ENCODE data around the gene HPX.

The HPX gene

DNA sequence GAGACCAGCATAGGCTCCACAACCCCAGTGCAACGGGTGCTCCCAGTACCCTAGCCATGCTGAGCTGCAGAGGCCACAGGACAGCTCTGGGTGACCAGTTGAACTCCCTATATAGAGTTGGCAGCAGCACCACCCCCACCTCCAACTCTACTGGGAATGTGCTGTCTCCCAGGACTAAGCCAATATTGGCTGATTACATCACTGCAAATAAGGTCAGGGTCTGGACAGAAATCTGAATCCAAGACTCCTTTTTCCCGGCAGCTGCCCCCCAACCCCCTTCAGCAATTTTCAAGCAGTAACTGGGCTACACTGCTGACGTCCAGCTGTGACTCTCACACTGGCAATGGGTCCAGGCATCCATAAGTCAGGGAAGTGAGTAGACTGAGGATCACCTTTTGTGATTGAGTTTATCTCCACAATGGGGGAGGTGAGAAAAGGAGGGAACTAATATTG is at the start of gene HPX:
Gene HPX (minus strand): TSS at position 82 of the 453 bp plus-strand sequence. CDS start 24 bp downstream, at position 58.
- in situ Hi-C loops (cut with MboI; ENCODE audit: low sequenced_read_pairs): no loop called here

GRCh38 chr11:6489306-6489705 is 48.5 kb upstream of the HPX start:
- in situ Hi-C loops (cut with MboI; ENCODE audit: low sequenced_read_pairs): no loop called here

- in situ Hi-C loops (cut with MboI; ENCODE audit: low sequenced_read_pairs): no loop called here
Observed at GRCh38 chr11:6488821-6489220, 48.0 kb upstream of the HPX start.

GRCh38 chr11:6488342-6488741 is 47.6 kb upstream of the HPX start:
- in situ Hi-C loops (cut with MboI; ENCODE audit: low sequenced_read_pairs): no loop called here

- in situ Hi-C loops (cut with MboI; ENCODE audit: low sequenced_read_pairs): no loop called here
Observed at GRCh38 chr11:6486938-6487337, 46.2 kb upstream of the HPX start.

DNA sequence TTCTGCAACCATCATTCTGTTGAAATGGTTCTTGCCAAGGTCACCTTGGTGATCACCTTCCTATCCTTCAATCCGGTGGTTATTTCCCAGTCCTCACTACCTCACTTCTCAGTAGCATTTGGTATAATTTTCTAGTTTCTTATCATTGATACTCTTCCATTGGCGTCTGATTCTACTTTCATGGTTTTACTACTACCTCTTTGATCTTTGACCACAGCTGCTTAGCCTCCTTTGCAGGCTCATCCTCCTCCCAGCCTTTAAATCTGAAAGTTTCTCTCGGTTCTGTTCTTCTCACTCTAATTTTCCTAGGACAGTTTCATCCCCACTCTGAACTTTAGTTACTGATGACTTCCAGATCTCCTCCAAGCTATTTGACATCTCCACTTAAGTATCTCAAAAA is 45.5 kb upstream of the HPX start:
- in situ Hi-C loops (cut with MboI; ENCODE audit: low sequenced_read_pairs): no loop called here

DNA sequence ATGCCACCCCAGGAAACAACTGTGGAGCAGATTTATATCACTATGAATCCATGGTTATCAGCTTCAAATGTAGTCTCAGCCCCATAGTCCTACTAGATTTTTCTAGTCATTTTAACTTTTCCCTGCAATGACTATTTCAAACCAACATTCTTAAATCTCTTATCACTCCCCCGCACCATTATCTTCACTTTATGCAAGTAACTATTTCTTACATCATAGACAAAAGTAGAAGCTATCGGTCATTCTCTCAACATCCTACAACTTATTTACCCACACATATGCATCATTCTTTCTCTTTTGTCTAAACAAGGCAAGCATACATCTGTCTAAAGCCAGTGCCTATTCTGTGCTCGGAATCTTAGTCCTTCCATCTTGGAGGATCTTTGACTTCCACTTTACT is 44.9 kb upstream of the HPX start:
- in situ Hi-C loops (cut with MboI; ENCODE audit: low sequenced_read_pairs): no loop called here

- in situ Hi-C loops (cut with MboI; ENCODE audit: low sequenced_read_pairs): no loop called here
Observed at GRCh38 chr11:6483015-6483414, 42.2 kb upstream of the HPX start.

DNA sequence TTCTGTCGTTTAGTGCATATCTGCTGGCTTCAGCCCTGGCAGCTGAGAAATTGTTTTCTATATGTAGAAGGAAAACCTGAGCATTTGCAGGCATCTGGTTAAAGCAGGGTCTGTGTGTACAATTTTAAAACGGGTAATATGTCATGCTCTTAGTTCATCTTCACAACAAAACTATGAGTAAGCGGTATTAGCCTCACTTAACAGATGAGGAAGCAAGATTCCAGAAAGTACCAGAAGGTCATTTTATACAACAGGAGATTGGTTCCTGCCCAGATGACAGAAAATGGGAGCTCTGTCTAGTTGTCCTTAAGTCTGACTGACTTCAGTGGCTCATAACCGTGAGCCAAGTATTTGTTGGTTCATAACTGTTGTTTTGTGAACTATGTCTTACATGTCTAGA is 41.7 kb upstream of the HPX start:
- in situ Hi-C loops (cut with MboI; ENCODE audit: low sequenced_read_pairs): no loop called here

DNA sequence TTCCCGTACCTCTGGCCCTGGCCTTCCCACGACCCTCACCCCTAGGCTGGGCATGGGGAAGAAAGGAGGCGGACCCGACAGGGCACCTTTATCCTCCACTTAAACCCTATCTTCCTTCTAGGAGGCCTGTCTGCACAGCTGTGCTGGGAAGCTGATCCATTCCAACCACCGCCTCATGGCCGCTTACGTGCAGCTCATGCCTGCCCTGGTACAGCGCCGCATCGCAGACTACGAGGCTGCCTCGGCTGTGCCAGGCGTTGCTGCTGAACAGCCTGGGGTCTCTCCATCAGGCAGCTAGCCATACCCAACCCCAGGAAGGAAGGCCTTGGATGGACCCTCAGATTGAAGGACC is 41.1 kb upstream of the HPX start:
- in situ Hi-C loops (cut with MboI; ENCODE audit: low sequenced_read_pairs): no loop called here

DNA sequence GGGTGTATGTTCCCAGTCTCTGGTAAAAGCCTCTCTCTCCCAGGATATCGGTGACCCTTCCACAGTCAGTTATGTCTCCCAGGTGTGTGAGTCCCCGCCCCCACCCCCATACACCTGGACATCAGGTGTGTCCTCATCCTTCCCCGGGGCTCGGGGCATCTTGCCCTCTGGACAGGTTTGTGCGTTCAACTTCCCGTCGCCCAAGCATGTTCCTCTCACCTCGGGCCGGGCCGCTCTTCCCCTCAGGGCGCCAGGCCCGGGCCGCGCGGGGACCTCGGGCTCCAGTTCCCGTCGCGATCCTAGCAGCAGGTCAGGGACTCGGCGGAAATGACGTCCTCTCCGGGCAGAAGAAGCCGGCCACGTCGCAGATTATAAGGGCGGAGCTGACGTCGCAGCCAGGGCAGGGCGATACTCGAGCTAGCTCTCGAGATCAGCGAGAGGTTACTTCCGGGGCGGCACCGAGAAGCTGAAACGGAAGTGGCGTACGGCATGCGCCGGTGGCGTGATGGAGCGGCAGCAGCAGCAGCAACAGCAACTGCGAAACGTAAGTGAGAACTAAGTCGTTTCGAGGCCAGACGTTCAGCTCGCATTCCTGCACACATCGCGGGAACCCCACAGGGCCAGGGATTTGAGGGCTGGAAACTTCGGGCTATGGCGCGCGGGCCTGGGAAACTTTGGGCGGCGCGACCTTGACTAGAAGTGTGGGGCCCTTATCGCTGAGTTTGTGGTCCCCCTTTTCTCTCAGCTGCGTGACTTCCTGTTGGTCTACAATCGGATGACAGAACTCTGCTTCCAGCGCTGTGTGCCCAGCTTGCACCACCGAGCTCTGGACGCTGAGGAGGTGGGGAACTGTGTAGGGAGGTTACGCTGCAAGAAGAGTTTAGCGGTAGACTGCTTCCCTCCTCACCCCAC is 40.5 kb upstream of the HPX start, which contains the start of the genes ARFIP2 and TIMM10B:
Gene ARFIP2 (minus strand): TSS at position 320 of the 912 bp plus-strand sequence. CDS start 910 bp downstream, outside the sequence.
Gene TIMM10B (plus strand): TSS at position 490 of the 912 bp plus-strand sequence. CDS start 16 bp downstream, at position 506.
- in situ Hi-C loops (cut with MboI; ENCODE audit: low sequenced_read_pairs): no loop called here

DNA sequence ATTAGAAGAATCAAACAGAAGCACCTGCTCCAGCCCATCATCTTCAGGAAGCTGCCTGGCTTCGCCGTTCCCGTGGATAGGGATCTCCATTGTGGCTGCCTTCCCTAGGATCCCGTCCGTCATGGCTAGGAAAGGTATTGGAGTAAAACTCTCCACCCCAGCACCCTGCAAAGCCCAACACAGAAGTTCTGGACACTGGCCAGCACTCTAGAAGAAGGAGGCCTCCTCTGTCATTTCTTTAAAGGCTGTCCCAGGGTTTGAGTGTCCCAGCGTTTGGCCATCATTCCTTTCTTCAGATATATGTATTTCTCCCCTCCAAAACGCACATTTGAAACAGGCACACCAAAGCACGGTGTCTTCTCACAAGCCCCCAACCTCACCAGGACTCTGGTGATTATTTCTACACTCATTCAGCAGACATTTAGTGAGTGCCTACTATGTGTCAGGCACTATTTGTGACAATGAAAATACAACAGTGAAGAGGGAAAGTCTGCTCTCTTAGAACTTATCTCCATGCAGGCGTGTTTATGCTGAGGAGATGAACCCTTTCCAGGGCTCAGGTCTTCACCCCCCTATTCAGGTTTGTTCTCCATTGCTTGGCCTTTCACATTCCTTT is 39.6 kb upstream of the HPX start:
- in situ Hi-C loops (cut with MboI; ENCODE audit: low sequenced_read_pairs): no loop called here

- in situ Hi-C loops (cut with MboI; ENCODE audit: low sequenced_read_pairs): no loop called here
Observed at GRCh38 chr11:6476571-6476970, 35.8 kb upstream of the HPX start.

- in situ Hi-C loops (cut with MboI; ENCODE audit: low sequenced_read_pairs): no loop called here
Observed at GRCh38 chr11:6475936-6476335, 35.1 kb upstream of the HPX start.

DNA sequence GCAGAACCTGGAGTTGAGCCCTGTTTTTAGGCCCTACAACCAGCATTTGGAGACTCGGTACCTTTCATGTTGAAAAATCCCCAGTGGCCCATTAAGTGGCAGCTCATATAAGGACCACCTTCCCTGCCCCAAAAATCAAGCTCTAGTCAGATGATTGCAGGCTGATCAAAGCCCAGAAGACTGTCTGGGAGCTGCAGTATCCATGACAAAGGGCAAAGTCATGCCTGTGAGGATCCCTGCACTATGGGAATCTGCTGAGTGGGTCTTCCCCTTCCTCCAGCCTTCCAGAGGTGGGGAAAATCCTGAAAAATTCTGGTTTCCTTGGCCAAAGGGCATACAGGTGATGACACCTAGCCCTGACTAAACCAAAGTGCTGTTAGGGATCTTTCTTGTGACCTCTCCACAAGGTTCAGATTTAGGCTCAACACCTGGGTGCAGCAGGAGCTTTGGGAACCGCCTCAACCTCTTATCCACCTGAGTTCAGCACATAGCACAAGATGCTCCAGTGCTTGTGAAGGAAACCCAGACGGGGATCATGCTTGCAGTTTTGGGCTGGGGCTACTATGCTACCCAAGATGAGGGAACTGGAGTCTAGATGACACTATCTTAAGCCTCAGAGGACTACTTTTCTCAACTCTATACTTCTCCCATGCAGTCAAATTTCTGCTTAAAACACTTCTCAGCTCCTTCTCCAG is 34.2 kb upstream of the HPX start:
- in situ Hi-C loops (cut with MboI; ENCODE audit: low sequenced_read_pairs): no loop called here

GRCh38 chr11:6474413-6474792 is 33.6 kb upstream of the HPX start:
- in situ Hi-C loops (cut with MboI; ENCODE audit: low sequenced_read_pairs): no loop called here

DNA sequence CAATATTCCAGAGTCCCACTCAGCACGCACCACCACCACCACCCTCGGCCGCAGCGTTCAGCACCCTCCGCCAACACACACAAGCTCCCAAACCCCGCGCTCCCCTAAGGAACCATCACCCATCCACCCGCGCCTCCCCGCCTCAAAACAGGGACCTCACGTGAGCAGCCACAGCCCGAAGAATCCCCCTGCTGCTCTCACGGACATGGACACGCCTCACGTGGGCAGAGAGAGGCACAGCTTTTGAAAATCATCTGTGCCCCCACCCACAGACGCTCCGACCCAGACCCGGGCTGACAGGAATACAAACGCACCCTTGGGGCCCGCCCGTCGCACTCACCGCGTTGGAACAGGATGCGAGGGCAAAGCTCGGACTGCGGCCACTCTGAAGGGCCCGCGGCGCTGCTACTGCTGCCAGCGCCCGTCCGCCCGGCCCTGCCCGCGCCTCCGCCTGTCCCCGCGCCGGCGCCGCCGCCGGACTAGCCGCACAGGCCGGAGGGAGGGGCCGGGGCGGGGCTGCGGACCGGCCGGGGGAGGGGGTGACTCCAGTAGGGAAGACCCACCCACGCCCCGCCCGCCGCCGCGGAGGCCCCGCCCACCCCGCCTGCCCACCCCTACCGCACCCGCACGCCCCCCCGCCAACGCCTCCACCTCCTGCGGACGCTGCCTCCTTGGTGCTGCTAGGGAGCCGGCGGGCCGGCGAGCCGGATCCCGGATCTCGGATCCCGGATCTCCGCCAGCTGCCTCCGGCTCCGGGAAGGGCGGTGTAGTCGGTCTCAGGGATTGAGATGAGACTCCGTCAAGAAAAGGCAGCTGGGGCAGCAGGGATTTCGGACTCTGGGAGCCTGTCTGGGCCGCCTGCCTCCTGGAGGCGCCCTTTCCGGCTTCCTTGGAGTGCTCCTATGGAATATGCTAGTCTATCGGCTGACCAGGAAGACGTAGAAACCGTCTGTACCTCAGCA is 32.9 kb upstream of the HPX start, which contains the start of gene TRIM3:
Gene TRIM3 (minus strand): TSS at position 491 of the 962 bp plus-strand sequence. CDS start 8,246 bp downstream, outside the sequence.
- in situ Hi-C loops (cut with MboI; ENCODE audit: low sequenced_read_pairs): no loop called here

- in situ Hi-C loops (cut with MboI; ENCODE audit: low sequenced_read_pairs): no loop called here
Observed at GRCh38 chr11:6472934-6473333, 32.1 kb upstream of the HPX start.

DNA sequence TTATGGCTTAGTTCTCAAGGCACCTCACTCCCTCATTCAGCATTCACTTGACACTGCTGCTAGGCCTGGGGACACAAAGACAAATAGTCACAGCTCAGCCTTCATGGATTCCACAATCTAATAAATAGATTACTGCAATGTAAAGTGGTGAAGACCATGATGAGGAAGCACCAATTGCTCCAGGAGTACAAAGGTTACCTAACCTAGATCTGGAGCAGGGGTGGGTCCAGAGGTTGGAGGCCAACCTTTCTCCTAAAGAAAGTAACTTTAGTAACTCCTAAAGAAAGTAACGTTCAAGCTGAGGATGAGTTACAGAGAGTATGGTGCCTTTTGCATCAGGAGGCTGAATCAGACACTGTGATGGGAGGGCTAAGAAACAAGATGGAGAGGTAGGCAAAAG is 28.8 kb upstream of the HPX start:
- in situ Hi-C loops (cut with MboI; ENCODE audit: low sequenced_read_pairs): no loop called here
